GM12878 (cell line): ENCODE measurements around the gene RUFY3. TPM values are rescaled to one million over a fixed set of nuclear protein-coding genes. Genes with fewer than 3 reads are reported as not detected.

Experiments used
- BACH1 ChIP-seq: fragments of 450-650 bp; IDR thresholded peaks from 2 replicates; pipeline ENCODE4 v1.6.1; 2017; ENCODE audit warnings: mild to moderate bottlenecking, borderline replicate concordance
- BHLHE40 ChIP-seq, 2 experiments: fragments of 450-650 bp in 1 of 2; IDR thresholded peaks; 2 replicates each; pipeline ENCODE4 v1.6.1; 2011 to 2017; ENCODE audit warnings: low read depth in 2 of 2, borderline replicate concordance in 1 of 2, improper control_type of control experiment in 1 of 2, low read length in 1 of 2, mild to moderate bottlenecking in 1 of 2
- CHD2 ChIP-seq: IDR thresholded peaks from 2 replicates; pipeline ENCODE4 v1.6.1; 2011; ENCODE audit warnings: low read depth, low read length, improper control_type of control experiment, borderline replicate concordance
- CREB1 ChIP-seq: IDR thresholded peaks from 2 replicates; pipeline ENCODE4 v1.6.1; 2012; ENCODE audit warnings: low read depth, mild to moderate bottlenecking, inconsistent platforms
- ETV6 ChIP-seq, 2 experiments: fragments of 450-650 bp in 1 of 2; IDR thresholded peaks in 1 of 2; conservative IDR thresholded peaks in 1 of 2; 2 replicates each; pipeline ENCODE4 v1.6.1; 2014; ENCODE audit warnings: antibody characterized with exemption in 1 of 2, borderline replicate concordance in 1 of 2, low read depth in 1 of 2, mild to moderate bottlenecking in 1 of 2, moderate library complexity in 1 of 2
- FOXK2 ChIP-seq: fragments of 450-650 bp; IDR thresholded peaks from 2 replicates; pipeline ENCODE4 v1.6.1; 2017; ENCODE audit warnings: mild to moderate bottlenecking, moderate library complexity
- FOXM1 ChIP-seq: IDR thresholded peaks from 2 replicates; pipeline ENCODE4 v1.6.1; 2012; ENCODE audit warnings: low read depth, mild to moderate bottlenecking, inconsistent platforms, low read length, moderate library complexity
- KLF5 ChIP-seq: fragments of 450-650 bp; IDR thresholded peaks from 2 replicates; pipeline ENCODE4 v1.6.1; 2014; ENCODE audit warnings: mild to moderate bottlenecking; ENCODE audit not compliant: partially characterized antibody
- NBN ChIP-seq: fragments of 450-650 bp; IDR thresholded peaks from 2 replicates; pipeline ENCODE4 v1.6.1; 2016
- NFYB ChIP-seq: IDR thresholded peaks from 2 replicates; pipeline ENCODE4 v1.6.1; 2011; ENCODE audit warnings: low read depth, mild to moderate bottlenecking, low read length, improper control_type of control experiment, moderate library complexity; ENCODE audit not compliant: insufficient read depth
- RFX5 ChIP-seq: IDR thresholded peaks from 2 replicates; pipeline ENCODE4 v1.6.1; 2011; ENCODE audit warnings: low read depth, low read length, improper control_type of control experiment
- RUNX3 ChIP-seq: IDR thresholded peaks from 2 replicates; pipeline ENCODE4 v1.6.1; 2012; ENCODE audit warnings: low read length, inconsistent platforms
- SIX5 ChIP-seq: IDR thresholded peaks from 2 replicates; pipeline ENCODE4 v1.6.1; 2011; ENCODE audit warnings: mild to moderate bottlenecking, low read depth, low read length, moderate library complexity; ENCODE audit not compliant: severe bottlenecking
- SP1 ChIP-seq: IDR thresholded peaks from one replicate; pipeline ENCODE4 v1.6.1; 2011; ENCODE audit warnings: low read depth, low read length
- YY1 ChIP-seq: IDR thresholded peaks from 2 replicates; pipeline ENCODE4 v1.6.1; 2011; ENCODE audit warnings: low read depth, mild to moderate bottlenecking, low read length
- ZNF207 ChIP-seq: fragments of 450-650 bp; IDR thresholded peaks from 2 replicates; pipeline ENCODE4 v1.6.1; 2014; ENCODE audit warnings: antibody characterized with exemption, mild to moderate bottlenecking, borderline replicate concordance
- ZNF217 ChIP-seq: fragments of 450-650 bp; IDR thresholded peaks from 2 replicates; pipeline ENCODE4 v1.6.1; 2017; ENCODE audit warnings: antibody characterized with exemption, mild to moderate bottlenecking
- polyA plus RNA-seq, 11 experiments: library from polyadenylated mRNA; depleted of rRNA in 4 of 11; unstranded in 6 of 11; stranded (reverse) in 5 of 11; fragments of >200 nt; fragmentation: Nextera tagmentation in 4 of 11; fragmentation: Illumina TruSeq in 1 of 11; extraction: Ambion mirVana in 4 of 11; extraction: Trizol in 1 of 11; gene quantifications; 1 replicate in 1 of 11; 2 replicates in 10 of 11; pipeline versions ENCODE4 v1.2.1 to v1.2.3, GENCODE V29; 2011 to 2016; ENCODE audit warnings: inconsistent platforms in 2 of 11, missing spikeins in 2 of 11, low read depth in 1 of 11
- total RNA-seq, 4 experiments: library from RNA; depleted of rRNA in 3 of 4; stranded (reverse); fragments of >200 nt in 3 of 4; fragmentation: Illumina TruSeq in 1 of 4; extraction: Trizol in 1 of 4; gene quantifications; 2 replicates each; pipeline versions ENCODE4 v1.2.1 to v1.2.3, GENCODE V29; 2013 to 2021
- TF ChIP-seq, protein P1 (sequence below), 3 experiments: IDR thresholded peaks in 2 of 3; conservative IDR thresholded peaks in 1 of 3; 2 replicates each; pipeline ENCODE4 v1.5.1; 2011; ENCODE audit warnings: low read depth in 3 of 3, low read length in 3 of 3, mild to moderate bottlenecking in 3 of 3, control low read depth in 2 of 3, moderate library complexity in 2 of 3, inconsistent platforms in 1 of 3, mixed read lengths in 1 of 3; ENCODE audit not compliant: control insufficient read depth in 2 of 3, insufficient read depth in 1 of 3; ENCODE audit errors: extremely low read depth in 1 of 3
- TF ChIP-seq, protein P2 (sequence below): IDR thresholded peaks from 2 replicates; pipeline ENCODE4 v1.6.1; 2012; ENCODE audit warnings: low read depth, low read length, improper control_type of control experiment
- TF ChIP-seq, protein P3 (sequence below): fragments of 450-650 bp; formaldehyde crosslinking; IDR thresholded peaks from 2 replicates; pipeline ENCODE4 v1.4.0; 2022; ENCODE audit warnings: mild to moderate bottlenecking, moderate library complexity
- TF ChIP-seq, protein P4 (sequence below): fragments of 450-650 bp; conservative IDR thresholded peaks from 2 replicates; pipeline ENCODE4 v1.6.1; 2017; ENCODE audit warnings: mild to moderate bottlenecking, moderate library complexity

The RUFY3 gene
- total and polyA plus RNA-seq, 10 of the 15 experiments (the other 5 are each of a cell fraction or from before 2014, with no cell fraction given) = 5.1 to 28.3 (median 13.1) TPM

DNA sequence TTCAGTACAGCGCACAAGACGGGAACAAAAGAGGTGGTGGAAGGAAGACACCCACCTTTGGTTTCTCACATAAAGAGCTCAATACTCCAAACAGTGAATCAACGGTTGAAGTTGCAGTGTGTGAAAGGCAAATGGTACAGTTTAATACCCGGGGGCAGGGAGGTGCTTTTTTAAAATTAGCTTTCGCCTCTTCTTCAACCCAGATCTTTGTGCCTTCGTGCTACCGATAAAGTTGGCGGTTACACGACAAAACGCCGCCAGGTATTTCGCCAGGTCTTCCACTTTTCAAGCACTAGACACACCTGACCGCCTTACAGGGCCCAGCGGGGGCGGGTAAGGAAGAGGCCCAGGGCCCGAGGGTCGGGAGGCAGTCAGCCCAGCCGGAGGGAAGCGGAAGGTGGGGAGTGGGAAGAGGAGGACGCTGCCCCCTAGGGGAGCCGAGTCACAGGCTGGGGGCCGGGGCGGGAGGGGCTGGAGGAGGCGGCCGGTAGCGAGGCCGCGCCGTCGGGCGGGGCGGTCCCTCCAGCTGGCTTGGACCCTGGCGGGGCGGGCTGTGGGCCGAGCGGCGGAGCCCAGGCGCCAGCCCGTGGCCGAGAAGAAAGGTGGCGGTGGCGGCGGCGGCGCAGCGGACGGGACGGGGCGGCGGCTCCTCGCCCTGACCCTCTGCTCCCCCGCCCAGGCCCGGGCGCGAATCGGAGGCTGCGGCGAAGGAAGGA lies 17.4 kb upstream of the RUFY3 start (continued):
- TF ChIP-seq BACH1 = peak; percentile 52; the same call in 1 of the 2 replicates
- no peak; a peak in 1 of 4 replicates for TF ChIP-seq ETV6 (conservative IDR thresholded peaks at IDR 0.05 in 1 of 2, IDR thresholded peaks at IDR 0.05 in 1 of 2; ENCODE audit: borderline replicate concordance in 1 of 2, low read depth in 1 of 2)
- peak; percentile 64 for TF ChIP-seq NBN
- TF ChIP-seq, protein P1, sequence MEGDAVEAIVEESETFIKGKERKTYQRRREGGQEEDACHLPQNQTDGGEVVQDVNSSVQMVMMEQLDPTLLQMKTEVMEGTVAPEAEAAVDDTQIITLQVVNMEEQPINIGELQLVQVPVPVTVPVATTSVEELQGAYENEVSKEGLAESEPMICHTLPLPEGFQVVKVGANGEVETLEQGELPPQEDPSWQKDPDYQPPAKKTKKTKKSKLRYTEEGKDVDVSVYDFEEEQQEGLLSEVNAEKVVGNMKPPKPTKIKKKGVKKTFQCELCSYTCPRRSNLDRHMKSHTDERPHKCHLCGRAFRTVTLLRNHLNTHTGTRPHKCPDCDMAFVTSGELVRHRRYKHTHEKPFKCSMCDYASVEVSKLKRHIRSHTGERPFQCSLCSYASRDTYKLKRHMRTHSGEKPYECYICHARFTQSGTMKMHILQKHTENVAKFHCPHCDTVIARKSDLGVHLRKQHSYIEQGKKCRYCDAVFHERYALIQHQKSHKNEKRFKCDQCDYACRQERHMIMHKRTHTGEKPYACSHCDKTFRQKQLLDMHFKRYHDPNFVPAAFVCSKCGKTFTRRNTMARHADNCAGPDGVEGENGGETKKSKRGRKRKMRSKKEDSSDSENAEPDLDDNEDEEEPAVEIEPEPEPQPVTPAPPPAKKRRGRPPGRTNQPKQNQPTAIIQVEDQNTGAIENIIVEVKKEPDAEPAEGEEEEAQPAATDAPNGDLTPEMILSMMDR (IDR thresholded peaks at IDR 0.05 in 2 of 3, conservative IDR thresholded peaks at IDR 0.05 in 1 of 3; ENCODE audit: control insufficient read depth in 2 of 3, extremely low read depth in 1 of 3, insufficient read depth in 1 of 3, low read depth in 3 of 3, low read length in 3 of 3) = peak; percentile 28 to 47 (median 47); a peak in 4 of 6 replicates
- TF ChIP-seq, protein P2, sequence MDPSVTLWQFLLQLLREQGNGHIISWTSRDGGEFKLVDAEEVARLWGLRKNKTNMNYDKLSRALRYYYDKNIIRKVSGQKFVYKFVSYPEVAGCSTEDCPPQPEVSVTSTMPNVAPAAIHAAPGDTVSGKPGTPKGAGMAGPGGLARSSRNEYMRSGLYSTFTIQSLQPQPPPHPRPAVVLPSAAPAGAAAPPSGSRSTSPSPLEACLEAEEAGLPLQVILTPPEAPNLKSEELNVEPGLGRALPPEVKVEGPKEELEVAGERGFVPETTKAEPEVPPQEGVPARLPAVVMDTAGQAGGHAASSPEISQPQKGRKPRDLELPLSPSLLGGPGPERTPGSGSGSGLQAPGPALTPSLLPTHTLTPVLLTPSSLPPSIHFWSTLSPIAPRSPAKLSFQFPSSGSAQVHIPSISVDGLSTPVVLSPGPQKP = no peak
- no peak for TF ChIP-seq KLF5
- no peak for TF ChIP-seq NFYB
- no peak for TF ChIP-seq RUNX3
- TF ChIP-seq RFX5 = no peak
- TF ChIP-seq, protein P3, sequence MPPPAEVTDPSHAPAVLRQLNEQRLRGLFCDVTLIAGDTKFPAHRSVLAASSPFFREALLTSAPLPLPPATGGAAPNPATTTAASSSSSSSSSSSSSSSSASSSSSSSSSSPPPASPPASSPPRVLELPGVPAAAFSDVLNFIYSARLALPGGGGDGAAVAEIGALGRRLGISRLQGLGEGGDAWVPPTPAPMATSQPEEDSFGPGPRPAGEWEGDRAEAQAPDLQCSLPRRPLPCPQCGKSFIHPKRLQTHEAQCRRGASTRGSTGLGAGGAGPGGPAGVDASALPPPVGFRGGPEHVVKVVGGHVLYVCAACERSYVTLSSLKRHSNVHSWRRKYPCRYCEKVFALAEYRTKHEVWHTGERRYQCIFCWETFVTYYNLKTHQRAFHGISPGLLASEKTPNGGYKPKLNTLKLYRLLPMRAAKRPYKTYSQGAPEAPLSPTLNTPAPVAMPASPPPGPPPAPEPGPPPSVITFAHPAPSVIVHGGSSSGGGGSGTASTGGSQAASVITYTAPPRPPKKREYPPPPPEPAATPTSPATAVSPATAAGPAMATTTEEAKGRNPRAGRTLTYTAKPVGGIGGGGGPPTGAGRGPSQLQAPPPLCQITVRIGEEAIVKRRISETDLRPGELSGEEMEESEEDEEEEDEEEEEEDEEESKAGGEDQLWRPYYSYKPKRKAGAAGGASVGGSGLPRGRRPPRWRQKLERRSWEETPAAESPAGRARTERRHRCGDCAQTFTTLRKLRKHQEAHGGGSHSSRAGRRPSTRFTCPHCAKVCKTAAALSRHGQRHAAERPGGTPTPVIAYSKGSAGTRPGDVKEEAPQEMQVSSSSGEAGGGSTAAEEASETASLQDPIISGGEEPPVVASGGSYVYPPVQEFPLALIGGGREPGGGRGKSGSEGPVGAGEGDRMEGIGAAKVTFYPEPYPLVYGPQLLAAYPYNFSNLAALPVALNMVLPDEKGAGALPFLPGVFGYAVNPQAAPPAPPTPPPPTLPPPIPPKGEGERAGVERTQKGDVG = no peak
- TF ChIP-seq SIX5 = no peak
- TF ChIP-seq, protein P4, sequence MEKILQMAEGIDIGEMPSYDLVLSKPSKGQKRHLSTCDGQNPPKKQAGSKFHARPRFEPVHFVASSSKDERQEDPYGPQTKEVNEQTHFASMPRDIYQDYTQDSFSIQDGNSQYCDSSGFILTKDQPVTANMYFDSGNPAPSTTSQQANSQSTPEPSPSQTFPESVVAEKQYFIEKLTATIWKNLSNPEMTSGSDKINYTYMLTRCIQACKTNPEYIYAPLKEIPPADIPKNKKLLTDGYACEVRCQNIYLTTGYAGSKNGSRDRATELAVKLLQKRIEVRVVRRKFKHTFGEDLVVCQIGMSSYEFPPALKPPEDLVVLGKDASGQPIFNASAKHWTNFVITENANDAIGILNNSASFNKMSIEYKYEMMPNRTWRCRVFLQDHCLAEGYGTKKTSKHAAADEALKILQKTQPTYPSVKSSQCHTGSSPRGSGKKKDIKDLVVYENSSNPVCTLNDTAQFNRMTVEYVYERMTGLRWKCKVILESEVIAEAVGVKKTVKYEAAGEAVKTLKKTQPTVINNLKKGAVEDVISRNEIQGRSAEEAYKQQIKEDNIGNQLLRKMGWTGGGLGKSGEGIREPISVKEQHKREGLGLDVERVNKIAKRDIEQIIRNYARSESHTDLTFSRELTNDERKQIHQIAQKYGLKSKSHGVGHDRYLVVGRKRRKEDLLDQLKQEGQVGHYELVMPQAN = no peak; the same call in 1 of the 2 replicates
- 0 out of 2 replicates have a peak, but pooled peaks have one; percentile 4 for TF ChIP-seq YY1
- TF ChIP-seq CHD2 = 0 out of 2 replicates have a peak, but pooled peaks have one; percentile 13
- peak; percentile 29; the same call in 1 of the 2 replicates for TF ChIP-seq ZNF217
- no peak for TF ChIP-seq ZNF207
- TF ChIP-seq CREB1 = peak; percentile 38; the same call in 1 of the 2 replicates
- TF ChIP-seq BHLHE40 (IDR thresholded peaks at IDR 0.05; ENCODE audit: borderline replicate concordance in 1 of 2, low read depth in 2 of 2, low read length in 1 of 2) = peak in 1 of 2 experiments; percentile 17; a peak in 2 of 4 replicates
- no peak for TF ChIP-seq SP1
- TF ChIP-seq FOXK2 = no peak
- no peak for TF ChIP-seq FOXM1
